Measurements from ENCODE around the gene PTPRD.

The PTPRD gene

GRCh38 chr9:8564960-8565359 lies 2047.8 kb downstream of the PTPRD start:
- Mint-ChIP-seq H3K9me3 (ENCODE audit: low read depth) (no peaks in the 10 kb centered on the region), H3K4me1 (ENCODE audit: low read depth) (peaks cover 5% of the 10 kb centered on the region), H3K27me3 (no peaks in the 10 kb centered on the region), H3K4me3 (no peak overlapping the region), H3K27ac (no peak overlapping the region), H3K36me3 (no peaks in the 10 kb centered on the region)

GRCh38 chr9:8560560-8561525 lies 2052.0 kb downstream of the PTPRD start:
- H3K9me3 Mint-ChIP-seq (ENCODE audit: low read depth) = no peaks in the 10 kb centered on the region
- H3K27me3 Mint-ChIP-seq = no peaks in the 10 kb centered on the region
- no peaks in the 10 kb centered on the region for H3K36me3 Mint-ChIP-seq
- no peak overlapping the region for H3K4me3 Mint-ChIP-seq
- H3K4me1 Mint-ChIP-seq (ENCODE audit: low read depth) = peaks cover 5% of the 10 kb centered on the region
- no peak overlapping the region for H3K27ac Mint-ChIP-seq

- Mint-ChIP-seq H3K4me1 (ENCODE audit: low read depth) (no peaks in the 10 kb centered on the region), H3K9me3 (ENCODE audit: low read depth) (no peaks in the 10 kb centered on the region), H3K27me3 (no peaks in the 10 kb centered on the region), H3K4me3 (no peak overlapping the region), H3K36me3 (no peaks in the 10 kb centered on the region), H3K27ac (no peak overlapping the region)
These were observed 2054.6 kb downstream of the PTPRD start for GRCh38 chr9:8558176-8558575.

- no peak overlapping the region for H3K27ac Mint-ChIP-seq
- H3K4me3 Mint-ChIP-seq = no peak overlapping the region
- H3K4me1 Mint-ChIP-seq (ENCODE audit: low read depth) = no peaks in the 10 kb centered on the region
- H3K36me3 Mint-ChIP-seq = no peaks in the 10 kb centered on the region
- no peaks in the 10 kb centered on the region for H3K9me3 Mint-ChIP-seq (ENCODE audit: low read depth)
- H3K27me3 Mint-ChIP-seq = no peaks in the 10 kb centered on the region
These were observed 2056.9 kb downstream of the PTPRD start for GRCh38 chr9:8555762-8556500.

GRCh38 chr9:8553444-8553843 lies 2059.4 kb downstream of the PTPRD start:
- no peaks in the 10 kb centered on the region for H3K36me3 Mint-ChIP-seq

GRCh38 chr9:8552732-8553131 lies 2060.1 kb downstream of the PTPRD start:
- H3K36me3 Mint-ChIP-seq = no peaks in the 10 kb centered on the region
- H3K27ac Mint-ChIP-seq = no peak overlapping the region
- H3K4me3 Mint-ChIP-seq = no peak overlapping the region
- no peaks in the 10 kb centered on the region for H3K4me1 Mint-ChIP-seq (ENCODE audit: low read depth)
- no peaks in the 10 kb centered on the region for H3K27me3 Mint-ChIP-seq
- no peaks in the 10 kb centered on the region for H3K9me3 Mint-ChIP-seq (ENCODE audit: low read depth)

More at GRCh38 chr9:8553444-8553843, 2059.4 kb downstream of the PTPRD start:
- no peak overlapping the region for H3K4me3 Mint-ChIP-seq
- H3K27me3 Mint-ChIP-seq = no peaks in the 10 kb centered on the region
- no peak overlapping the region for H3K27ac Mint-ChIP-seq
- H3K9me3 Mint-ChIP-seq (ENCODE audit: low read depth) = no peaks in the 10 kb centered on the region
- H3K4me1 Mint-ChIP-seq (ENCODE audit: low read depth) = no peaks in the 10 kb centered on the region

GRCh38 chr9:8549214-8549613 lies 2063.6 kb downstream of the PTPRD start:
- no peaks in the 10 kb centered on the region for H3K36me3 Mint-ChIP-seq
- no peaks in the 10 kb centered on the region for H3K27me3 Mint-ChIP-seq
- no peak overlapping the region for H3K27ac Mint-ChIP-seq
- no peaks in the 10 kb centered on the region for H3K4me1 Mint-ChIP-seq (ENCODE audit: low read depth)
- H3K4me3 Mint-ChIP-seq = no peak overlapping the region
- H3K9me3 Mint-ChIP-seq (ENCODE audit: low read depth) = no peaks in the 10 kb centered on the region

- Mint-ChIP-seq H3K4me3 (no peak overlapping the region), H3K9me3 (ENCODE audit: low read depth) (no peaks in the 10 kb centered on the region), H3K27ac (no peak overlapping the region), H3K4me1 (ENCODE audit: low read depth) (no peaks in the 10 kb centered on the region), H3K27me3 (no peaks in the 10 kb centered on the region), H3K36me3 (no peaks in the 10 kb centered on the region)
These were observed 2069.6 kb downstream of the PTPRD start for GRCh38 chr9:8543219-8543618.

- Mint-ChIP-seq H3K27ac (no peak overlapping the region), H3K27me3 (no peaks in the 10 kb centered on the region), H3K4me1 (ENCODE audit: low read depth) (no peaks in the 10 kb centered on the region), H3K9me3 (ENCODE audit: low read depth) (no peaks in the 10 kb centered on the region), H3K36me3 (no peaks in the 10 kb centered on the region), H3K4me3 (no peak overlapping the region)
These were observed 2070.3 kb downstream of the PTPRD start for GRCh38 chr9:8542537-8542936.

GRCh38 chr9:8539681-8540197 lies 2073.1 kb downstream of the PTPRD start:
- Mint-ChIP-seq H3K36me3 (no peaks in the 10 kb centered on the region), H3K9me3 (ENCODE audit: low read depth) (no peaks in the 10 kb centered on the region), H3K4me1 (ENCODE audit: low read depth) (no peaks in the 10 kb centered on the region), H3K27me3 (no peaks in the 10 kb centered on the region), H3K4me3 (no peak overlapping the region), H3K27ac (no peak overlapping the region)

GRCh38 chr9:8536845-8537244 lies 2076.0 kb downstream of the PTPRD start:
- Mint-ChIP-seq H3K27me3 (no peaks in the 10 kb centered on the region), H3K4me1 (ENCODE audit: low read depth) (no peaks in the 10 kb centered on the region), H3K27ac (no peak overlapping the region), H3K4me3 (no peak overlapping the region), H3K36me3 (no peaks in the 10 kb centered on the region), H3K9me3 (ENCODE audit: low read depth) (no peaks in the 10 kb centered on the region)

- Mint-ChIP-seq H3K4me3 (no peak overlapping the region), H3K27me3 (no peaks in the 10 kb centered on the region), H3K27ac (no peak overlapping the region), H3K9me3 (ENCODE audit: low read depth) (no peaks in the 10 kb centered on the region), H3K4me1 (ENCODE audit: low read depth) (no peaks in the 10 kb centered on the region), H3K36me3 (no peaks in the 10 kb centered on the region)
These were observed 2078.0 kb downstream of the PTPRD start for GRCh38 chr9:8534828-8535227.

GRCh38 chr9:8533681-8534080 lies 2079.1 kb downstream of the PTPRD start:
- no peak overlapping the region for H3K27ac Mint-ChIP-seq
- H3K27me3 Mint-ChIP-seq = no peaks in the 10 kb centered on the region
- no peaks in the 10 kb centered on the region for H3K4me1 Mint-ChIP-seq (ENCODE audit: low read depth)
- no peaks in the 10 kb centered on the region for H3K36me3 Mint-ChIP-seq
- H3K9me3 Mint-ChIP-seq (ENCODE audit: low read depth) = no peaks in the 10 kb centered on the region
- no peak overlapping the region for H3K4me3 Mint-ChIP-seq

GRCh38 chr9:8531826-8532415 lies 2080.9 kb downstream of the PTPRD start:
- H3K27ac Mint-ChIP-seq = no peak overlapping the region
- H3K4me3 Mint-ChIP-seq = no peak overlapping the region
- no peaks in the 10 kb centered on the region for H3K9me3 Mint-ChIP-seq (ENCODE audit: low read depth)
- no peaks in the 10 kb centered on the region for H3K27me3 Mint-ChIP-seq
- H3K36me3 Mint-ChIP-seq = no peaks in the 10 kb centered on the region
- no peaks in the 10 kb centered on the region for H3K4me1 Mint-ChIP-seq (ENCODE audit: low read depth)

- no peaks in the 10 kb centered on the region for H3K9me3 Mint-ChIP-seq (ENCODE audit: low read depth)
- H3K27me3 Mint-ChIP-seq = peaks cover 2% of the 10 kb centered on the region
- no peak overlapping the region for H3K4me3 Mint-ChIP-seq
- H3K4me1 Mint-ChIP-seq (ENCODE audit: low read depth) = no peaks in the 10 kb centered on the region
- no peak overlapping the region for H3K27ac Mint-ChIP-seq
- no peaks in the 10 kb centered on the region for H3K36me3 Mint-ChIP-seq
These were observed 2091.7 kb downstream of the PTPRD start for GRCh38 chr9:8521112-8521511.

Data from activated naive CD8-positive, alpha-beta T cell (primary cell).